Right lobe of liver (tissue), 6 donors: Measurements from ENCODE around the gene CCDC122. TPM values are rescaled to one million over a fixed set of nuclear protein-coding genes. Genes with fewer than 3 reads are reported as not detected.

Experiments
- ATAC-seq, 4 donors: fragments of 200-7000 bp; cut with Tn5 transposase; one replicate each; pipeline ENCODE4 v1.9.1; 2020; ENCODE audit warnings: mild to moderate bottlenecking in 4 of 4, moderate library complexity in 4 of 4
- DNase-seq, 3 donors: peaks; one replicate each; pipeline ENCODE4 v3.0.0-alpha.2; 2020
- H3K27ac ChIP-seq, 3 donors: fragments of 200-600 bp; one replicate each; pipeline ENCODE4 v1.8.0; 2022
- H3K27me3 ChIP-seq, 2 donors: fragments of 200-600 bp; one replicate each; pipeline ENCODE4 v1.8.0; 2022
- H3K36me3 ChIP-seq, 4 donors: fragments of 200-600 bp; sonication (generic) in 1 of 4; one replicate each; pipeline versions ENCODE4 v1.5.1 to v1.8.0; 2017 to 2022; ENCODE audit warnings: control low read depth in 1 of 4
- H3K4me1 ChIP-seq, 4 donors: fragments of 200-600 bp; sonication (generic) in 1 of 4; one replicate each; pipeline versions ENCODE4 v1.5.1 to v1.8.0; 2017 to 2022; ENCODE audit warnings: control low read depth in 1 of 4
- H3K4me3 ChIP-seq, 3 donors: fragments of 200-600 bp; one replicate each; pipeline ENCODE4 v1.8.0; 2022
- H3K9me3 ChIP-seq, 4 donors: fragments of 200-600 bp; sonication (generic) in 1 of 4; one replicate each; pipeline versions ENCODE4 v1.5.1 to v1.8.0; 2017 to 2022; ENCODE audit warnings: control low read depth in 1 of 4
- CTCF ChIP-seq, 4 donors: fragments of 200-600 bp in 3 of 4; fragments of 450-650 bp in 1 of 4; IDR thresholded peaks; one replicate each; pipeline versions ENCODE4 v1.5.1 to v1.8.0; 2016 to 2022; ENCODE audit warnings: antibody characterized with exemption in 4 of 4, mild to moderate bottlenecking in 2 of 4
- POLR2A ChIP-seq: fragments of 450-650 bp; IDR thresholded peaks from one replicate; pipeline ENCODE4 v1.6.1; 2017; ENCODE audit warnings: antibody characterized with exemption, mild to moderate bottlenecking
- WGBS: methylation state at CpG from one replicate; pipeline ENCODE4 v1.1.6; 2018; ENCODE audit warnings: low coverage, low lambda C conversion rate; ENCODE audit not compliant: insufficient coverage; ENCODE audit errors: missing lambda C conversion rate; 5-methylcytosine and 5-hydroxymethylcytosine counted together
- intact Hi-C, 2 donors: fragments of 100-400 bp; cut with DNase I; formaldehyde crosslinking; loops; one replicate each; pipeline versions ENCODE4 v1.11.2 to v1.14.1; 2022
- total RNA-seq, 6 experiments: library from RNA; depleted of rRNA in 2 of 6; stranded (reverse); fragments of >200 nt in 2 of 6; fragmentation: NEBNext Ultra II Directional in 3 of 6; extraction: Animal tissue kit (Norgen Biotek cat#: 25700) in 3 of 6; gene quantifications; one replicate each; pipeline versions ENCODE4 v1.1.0 to v1.2.4, GENCODE V29; 2016 to 2023
- donor health status: DM: no; HTN: yes; CAD: no.
- donor health status: DM: no; HTN: no; CAD: no.
- donor health status: DM: no; HTN: no; CAD: no.
- donor health status: DM: no; HTN: yes; CAD: no.
- donor health status: DM: no; HTN: yes; CAD: no.

The CCDC122 gene
- total RNA-seq, 6 experiments from 2014 or later = 1.7 to 4.9 (median 3.1) TPM

DNA sequence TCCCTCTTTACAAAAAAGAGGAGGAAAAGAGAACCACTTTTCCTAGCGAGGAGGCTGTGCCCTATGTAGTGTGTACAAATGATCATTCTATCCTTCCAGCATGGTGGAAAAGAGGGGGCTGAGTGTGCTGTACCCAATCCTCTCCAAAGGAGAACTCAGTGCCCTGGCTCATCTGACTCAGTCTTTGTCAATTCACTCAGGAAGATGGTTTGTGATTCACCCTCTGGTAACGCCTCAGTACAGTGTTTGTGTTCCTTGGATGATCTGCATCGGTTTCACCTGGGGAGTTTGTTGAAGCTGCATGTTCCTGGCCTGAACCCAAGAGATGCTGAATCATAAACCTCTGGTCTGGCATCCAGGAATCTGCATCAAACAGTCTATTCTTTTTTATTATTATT is 74.5 kb downstream of the CCDC122 start:
- DNase-seq (no peak), ATAC-seq (peak in 1 of 4 donors; percentile 75)
- H3K4me1 ChIP-seq = no peaks in the 10 kb centered on the region
- no peaks in the 10 kb centered on the region for H3K9me3 ChIP-seq
- H3K27me3 ChIP-seq = no peaks in the 10 kb centered on the region
- intact Hi-C loops = loop anchor here in 1 of 2 donors (10.0 kb wide), 1 partner anchor 500 kb away; no protein-coding TSS in a partner anchor
- no peak overlapping the region for H3K4me3 ChIP-seq
- WGBS = 14% methylated on average over 2 of the region's 3 CpGs
- H3K36me3 ChIP-seq = no peaks in the 10 kb centered on the region
- no peak overlapping the region for H3K27ac ChIP-seq
- TF ChIP-seq POLR2A (no peak), CTCF (IDR thresholded peaks at IDR 0.05) (no peak)

DNA sequence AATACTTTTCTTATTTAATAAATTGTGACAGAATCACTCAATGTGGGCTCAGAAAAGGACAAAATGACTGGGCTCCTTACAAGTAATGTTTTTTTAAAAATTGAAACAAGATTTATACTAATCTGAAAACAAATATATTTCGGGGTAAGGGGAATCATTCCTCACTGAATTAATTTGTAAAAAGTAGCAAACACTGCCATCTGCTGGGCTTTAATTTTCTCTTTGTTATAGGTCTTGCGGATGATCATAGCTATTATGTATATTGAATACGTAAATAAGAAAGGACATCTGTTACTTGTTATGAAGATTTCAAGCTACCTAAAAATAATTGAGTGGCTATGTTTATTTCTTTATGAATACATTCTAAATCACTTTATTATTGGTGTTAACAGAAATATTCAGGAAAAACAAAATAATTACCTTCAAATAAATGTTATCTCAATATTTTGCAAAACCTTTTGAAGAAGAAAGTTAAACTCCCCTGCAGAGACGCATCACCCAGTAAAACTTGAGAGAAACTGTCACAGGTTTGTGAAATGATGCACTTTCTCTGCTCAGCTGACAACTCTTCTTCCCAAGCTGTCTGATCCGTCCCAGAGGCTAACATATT is 75.0 kb downstream of the CCDC122 start:
- 18% methylated on average over 5 of the region's 5 CpGs for WGBS
- Histone ChIP-seq H3K27ac (no peak overlapping the region), H3K4me1 (no peaks in the 10 kb centered on the region), H3K4me3 (no peak overlapping the region), H3K36me3 (no peaks in the 10 kb centered on the region), H3K9me3 (no peaks in the 10 kb centered on the region), H3K27me3 (no peaks in the 10 kb centered on the region)
- DNase-seq = no peak
- ATAC-seq = peak; percentile 60 to 81 (median 68)
- intact Hi-C loops = loop anchor here in 1 of 2 donors (10.0 kb wide), 1 partner anchor 500 kb away; no protein-coding TSS in a partner anchor
- no peak for TF ChIP-seq POLR2A
- TF ChIP-seq CTCF (IDR thresholded peaks at IDR 0.05) = peak; percentile 58 to 65 (median 60)

- no peaks in the 10 kb centered on the region for H3K4me1 ChIP-seq
- intact Hi-C loops = loop anchor here in 1 of 2 donors (10.0 kb wide), 1 partner anchor 498 kb away; no protein-coding TSS in a partner anchor
- H3K27me3 ChIP-seq = no peaks in the 10 kb centered on the region
- H3K36me3 ChIP-seq = no peaks in the 10 kb centered on the region
- H3K27ac ChIP-seq = no peak overlapping the region
- peak in 1 of 4 donors; percentile 64 for ATAC-seq
- no peak overlapping the region for H3K4me3 ChIP-seq
- H3K9me3 ChIP-seq = no peaks in the 10 kb centered on the region
- TF ChIP-seq CTCF (IDR thresholded peaks at IDR 0.05) = no peak
- TF ChIP-seq POLR2A = no peak
- DNase-seq = no peak
Measured at GRCh38 chr13:43802511-43802910, 77.0 kb downstream of the CCDC122 start.

- DNase-seq (no peak), ATAC-seq (no peak)
- H3K27ac ChIP-seq = no peak overlapping the region
- H3K27me3 ChIP-seq = no peaks in the 10 kb centered on the region
- H3K4me3 ChIP-seq = no peak overlapping the region
- WGBS = 74% methylated on average over 3 of the region's 3 CpGs
- H3K4me1 ChIP-seq = no peaks in the 10 kb centered on the region
- TF ChIP-seq CTCF (IDR thresholded peaks at IDR 0.05) (no peak), POLR2A (no peak)
- intact Hi-C loops = loop anchor here in 1 of 2 donors (10.0 kb wide), 1 partner anchor 496 kb away; no protein-coding TSS in a partner anchor
- H3K9me3 ChIP-seq = no peaks in the 10 kb centered on the region
- H3K36me3 ChIP-seq = no peaks in the 10 kb centered on the region
Measured at GRCh38 chr13:43800828-43801227, 78.7 kb downstream of the CCDC122 start.
